Peyer's patch (tissue), 4 donors: ENCODE results near the gene OXLD1.

Experiments
- CTCF ChIP-seq, 6 experiments: fragments of 450-650 bp in 4 of 6; fragments of 200-600 bp in 2 of 6; sonication (generic) in 1 of 6; IDR thresholded peaks; one replicate each; pipeline ENCODE4 v1.5.1; 2017 to 2019; ENCODE audit warnings: antibody characterized with exemption in 6 of 6, mild to moderate bottlenecking in 3 of 6, moderate library complexity in 1 of 6
- POLR2A ChIP-seq, 2 donors: fragments of 450-650 bp; IDR thresholded peaks; one replicate each; pipeline ENCODE4 v1.5.1; 2017; ENCODE audit warnings: antibody characterized with exemption in 2 of 2, mild to moderate bottlenecking in 2 of 2, moderate library complexity in 2 of 2

- TF ChIP-seq CTCF (IDR thresholded peaks at IDR 0.05) = no peak
- TF ChIP-seq POLR2A (IDR thresholded peaks at IDR 0.05) = no peak
Observed at GRCh38 chr17:81665205-81666091, 957 bp downstream of the OXLD1 start.
